NCI-H82 treated with DMSO at 0.1 percent for 48 hours (cell line): ENCODE data around the gene MACROD1.
A peak's percentile ranks its signal among the peaks of the same experiment; 100 is the strongest.

Source experiments
- DNase-seq: peaks from one replicate; lab custom pipeline; 2025; ENCODE audit not compliant: unreplicated experiment; lab: John Stamatoyannopoulos, UW

The MACROD1 gene

DNA sequence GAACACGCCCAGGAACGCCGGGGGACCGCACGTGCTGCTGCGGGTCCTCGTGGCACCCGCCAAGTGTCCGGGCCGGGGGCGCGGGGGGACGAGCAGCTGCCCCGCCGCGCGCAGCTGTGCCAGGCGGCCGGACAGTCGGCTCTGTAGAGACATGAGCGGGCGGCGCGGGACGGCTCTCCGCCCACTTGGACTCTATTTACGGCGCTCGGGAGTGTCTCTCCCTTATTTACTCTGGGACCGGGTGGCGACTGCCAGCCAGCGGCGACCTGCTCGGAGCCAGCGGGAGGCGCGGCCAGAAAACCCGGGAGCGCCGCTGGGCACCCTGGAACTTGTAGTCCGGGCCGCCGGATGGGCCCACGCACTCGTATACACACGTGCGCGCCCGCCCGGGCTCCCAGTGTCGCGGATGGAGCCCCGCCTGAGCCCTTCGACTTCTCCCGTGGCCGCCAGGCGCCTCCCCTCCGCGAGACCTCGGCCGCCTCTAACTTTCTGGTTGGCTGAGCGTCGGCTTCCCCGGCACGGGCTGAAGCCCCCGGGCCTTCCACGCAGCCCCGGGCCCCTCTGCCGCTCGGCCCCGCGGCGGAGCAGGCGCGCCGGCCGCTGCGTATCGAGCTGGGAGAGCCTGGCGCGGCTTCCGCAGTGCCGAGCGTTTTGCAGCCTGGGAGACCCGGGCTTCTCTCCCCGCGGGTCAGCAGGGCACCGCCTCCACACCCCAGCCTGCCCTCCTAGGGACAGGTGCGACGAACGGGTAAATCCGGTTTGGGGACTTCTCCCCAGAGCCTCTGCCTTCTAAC lies at the start of gene MACROD1:
MACROD1 (minus strand) TSS at position 272 of the 794 bp plus-strand sequence; CDS start at position 153, 119 bp downstream.
- DNase-seq = peak; percentile 29

GRCh38 chr11:64211181-64211872 lies 45.4 kb upstream of the MACROD1 start:
- DNase-seq = no peak

DNA sequence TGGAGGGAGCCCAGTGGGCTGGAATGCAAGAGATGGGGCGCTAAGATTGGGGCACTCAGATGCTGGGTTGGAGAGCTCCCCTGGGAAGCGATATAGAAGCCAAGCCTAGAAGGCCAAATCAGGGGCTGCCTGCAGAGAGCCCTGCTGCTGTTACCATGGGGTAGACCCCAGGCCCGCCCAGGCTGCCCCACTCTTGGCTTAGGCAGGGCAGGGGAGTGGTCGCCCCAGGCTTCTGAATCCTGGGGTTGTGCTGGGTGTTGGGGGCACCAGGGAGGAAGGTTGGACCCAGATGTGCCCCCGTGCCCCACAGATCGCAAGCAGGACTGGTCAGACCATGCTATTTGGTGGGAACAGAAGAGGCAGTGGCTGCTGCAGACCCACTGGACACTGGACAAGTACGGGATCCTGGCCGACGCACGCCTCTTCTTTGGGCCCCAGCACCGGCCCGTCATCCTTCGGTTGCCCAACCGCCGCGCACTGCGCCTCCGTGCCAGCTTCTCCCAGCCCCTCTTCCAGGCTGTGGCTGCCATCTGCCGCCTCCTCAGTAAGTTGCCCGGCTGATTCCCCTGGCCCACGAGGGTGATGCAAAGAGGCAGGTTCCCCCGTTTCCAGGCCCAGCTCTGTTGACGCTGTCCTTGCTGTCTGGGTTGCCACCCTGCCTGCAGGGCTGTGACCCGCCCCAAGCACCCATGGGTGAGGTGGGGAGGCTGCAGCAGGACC lies 44.5 kb upstream of the MACROD1 start:
- DNase-seq = no peak

DNA sequence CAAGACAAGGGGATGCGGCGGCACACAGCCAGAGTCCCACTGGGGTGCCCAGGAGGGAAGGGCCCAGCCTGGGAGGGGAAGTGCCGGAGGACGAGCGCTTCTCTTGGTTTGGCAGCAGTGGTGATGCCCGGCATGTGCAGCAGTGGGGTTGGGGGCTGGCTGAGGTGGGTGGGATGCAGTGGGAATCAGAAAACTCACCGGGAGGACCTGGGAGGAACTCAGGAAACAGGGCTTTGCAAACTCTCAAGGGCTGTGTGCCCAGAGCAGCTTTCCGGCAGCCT lies 43.6 kb upstream of the MACROD1 start:
- no peak for DNase-seq

- DNase-seq = no peak
These were observed 43.1 kb upstream of the MACROD1 start for GRCh38 chr11:64208796-64209562.

GRCh38 chr11:64208086-64208795 lies 42.3 kb upstream of the MACROD1 start:
- no peak for DNase-seq

GRCh38 chr11:64207256-64208085 lies 41.6 kb upstream of the MACROD1 start:
- no peak for DNase-seq

- no peak for DNase-seq
These were observed 40.7 kb upstream of the MACROD1 start, which contains the start of gene FERMT3 for GRCh38 chr11:64206457-64207255. TSS of gene FERMT3 (plus strand) at chr11:64206721. CDS start at chr11:64207365, 644 bp downstream.

- DNase-seq = peak; percentile 54
These were observed 38.6 kb upstream of the MACROD1 start for GRCh38 chr11:64204464-64204989.

DNA sequence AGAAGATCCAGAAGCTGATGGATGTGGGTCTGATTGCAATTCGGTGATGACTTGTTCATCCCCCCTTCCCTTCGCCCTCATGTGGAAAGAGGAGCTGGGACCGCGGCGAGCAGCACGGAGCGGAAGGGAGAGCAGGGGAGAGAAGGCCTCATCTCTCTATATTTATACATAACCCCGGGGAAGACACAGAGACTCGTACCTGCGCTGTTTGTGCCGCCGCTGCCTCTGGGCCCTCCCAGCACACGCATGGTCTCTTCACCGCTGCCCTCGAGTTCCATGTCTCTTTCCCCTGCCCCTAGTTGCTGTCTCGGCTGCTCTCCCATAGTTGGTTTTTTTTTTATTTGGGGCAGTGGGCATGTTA lies 38.1 kb upstream of the MACROD1 start:
- DNase-seq = no peak

DNA sequence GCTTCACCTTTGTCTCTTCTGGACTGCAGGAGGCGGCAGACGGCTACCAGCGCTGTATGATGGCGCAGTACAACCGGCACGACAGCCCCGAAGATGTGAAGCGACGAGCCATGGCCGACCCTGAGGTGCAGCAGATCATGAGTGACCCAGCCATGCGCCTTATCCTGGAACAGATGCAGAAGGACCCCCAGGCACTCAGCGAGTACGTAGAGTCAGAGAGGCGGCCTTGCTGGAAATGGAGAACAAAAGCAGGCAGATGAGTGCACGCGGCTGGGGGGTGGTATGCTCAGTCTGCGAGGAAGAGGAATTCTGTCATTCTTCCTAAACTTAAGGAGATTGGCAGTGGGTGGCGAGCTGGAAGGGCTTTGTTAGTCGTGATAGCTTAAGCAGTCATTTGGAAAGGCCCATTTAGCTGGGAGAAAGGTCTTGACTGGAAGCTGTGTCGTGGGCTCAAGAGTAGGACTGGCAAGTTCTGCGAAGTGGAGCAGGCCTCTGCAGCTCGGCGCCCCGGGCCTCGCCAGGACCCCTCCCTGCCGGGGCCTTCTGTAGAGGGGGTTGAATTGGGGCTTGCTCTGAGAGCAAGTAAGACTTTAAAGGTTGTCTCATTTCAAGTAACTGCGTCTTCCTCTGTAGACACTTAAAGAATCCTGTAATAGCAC lies 37.6 kb upstream of the MACROD1 start:
- DNase-seq = no peak

DNA sequence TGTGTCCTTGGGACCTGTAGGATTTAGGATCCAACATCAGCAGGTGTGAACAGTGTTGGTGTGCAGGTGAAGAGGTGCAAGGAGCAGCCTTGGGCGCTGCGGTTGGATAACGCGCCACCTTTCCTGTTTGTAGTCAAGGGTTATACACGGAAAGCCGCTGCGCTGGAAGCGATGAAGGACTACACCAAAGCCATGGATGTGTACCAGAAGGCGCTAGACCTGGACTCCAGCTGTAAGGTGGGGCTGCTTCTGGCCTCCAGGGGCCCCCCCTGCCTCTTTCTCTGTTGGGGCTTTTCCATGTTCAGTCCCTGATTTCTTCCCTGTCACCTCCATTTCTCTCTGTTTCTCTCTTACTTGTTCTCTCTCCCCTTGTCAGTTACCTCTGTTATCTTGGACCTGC lies 37.1 kb upstream of the MACROD1 start:
- no peak for DNase-seq

GRCh38 chr11:64201543-64201942 lies 35.6 kb upstream of the MACROD1 start:
- DNase-seq = no peak

DNA sequence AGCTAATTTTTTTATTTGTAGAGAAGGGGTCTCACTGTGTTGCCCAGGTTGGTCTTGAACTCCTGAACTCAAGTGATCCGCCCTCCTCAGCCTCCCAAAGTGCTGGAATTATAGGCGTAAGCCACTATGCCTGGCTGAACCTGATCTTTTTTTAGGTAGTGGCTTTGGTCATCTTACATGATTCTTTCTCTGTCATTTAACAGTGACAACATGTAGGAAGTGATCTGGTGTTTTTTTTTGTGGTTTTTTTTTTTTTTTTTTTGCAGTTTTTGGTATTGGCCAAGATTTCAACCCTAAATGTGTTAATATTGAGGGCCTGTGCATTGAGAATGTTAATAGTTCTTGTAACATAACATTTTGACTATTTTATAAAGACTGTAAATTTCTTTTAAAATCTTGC lies 32.6 kb upstream of the MACROD1 start:
- no peak for DNase-seq

DNA sequence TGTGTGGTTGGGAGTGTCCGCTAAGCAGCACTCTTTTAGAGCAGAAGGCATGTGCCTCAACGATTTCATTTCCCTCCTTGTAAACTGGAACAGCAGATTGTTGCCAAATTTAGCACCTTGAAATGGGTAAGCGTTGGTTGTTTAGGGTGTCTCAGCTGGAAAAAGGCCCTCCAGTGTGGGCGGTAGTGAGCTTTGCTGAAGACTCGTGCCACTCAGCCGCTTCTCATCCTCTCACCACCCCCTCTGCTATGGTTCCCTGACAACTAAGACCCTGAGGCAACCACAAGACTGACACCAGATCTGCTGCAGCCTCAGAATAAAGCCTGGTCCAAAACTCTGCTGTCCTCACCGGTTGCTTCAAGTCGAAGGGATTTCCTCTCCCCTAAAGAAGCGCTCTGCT lies 30.7 kb upstream of the MACROD1 start:
- DNase-seq = no peak

DNA sequence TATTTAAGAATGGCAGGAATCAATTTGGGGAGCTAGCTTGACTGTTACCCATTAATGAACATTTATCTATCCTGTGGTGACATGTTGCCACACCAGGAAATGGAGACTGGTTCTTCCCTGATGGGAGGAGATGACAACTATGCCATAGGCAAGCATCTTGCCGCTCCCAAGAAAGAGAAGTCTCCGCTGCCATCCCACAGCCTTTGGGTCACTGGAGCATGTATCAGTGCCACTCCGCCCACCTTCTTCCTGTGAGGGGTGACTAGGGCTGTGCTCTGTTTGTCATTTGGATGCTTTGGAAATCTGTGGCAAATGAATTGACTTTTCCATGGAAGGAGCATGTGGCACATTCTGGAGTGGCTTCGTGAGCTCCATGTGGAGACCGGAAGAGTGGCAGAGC lies 26.5 kb upstream of the MACROD1 start:
- no peak for DNase-seq

DNA sequence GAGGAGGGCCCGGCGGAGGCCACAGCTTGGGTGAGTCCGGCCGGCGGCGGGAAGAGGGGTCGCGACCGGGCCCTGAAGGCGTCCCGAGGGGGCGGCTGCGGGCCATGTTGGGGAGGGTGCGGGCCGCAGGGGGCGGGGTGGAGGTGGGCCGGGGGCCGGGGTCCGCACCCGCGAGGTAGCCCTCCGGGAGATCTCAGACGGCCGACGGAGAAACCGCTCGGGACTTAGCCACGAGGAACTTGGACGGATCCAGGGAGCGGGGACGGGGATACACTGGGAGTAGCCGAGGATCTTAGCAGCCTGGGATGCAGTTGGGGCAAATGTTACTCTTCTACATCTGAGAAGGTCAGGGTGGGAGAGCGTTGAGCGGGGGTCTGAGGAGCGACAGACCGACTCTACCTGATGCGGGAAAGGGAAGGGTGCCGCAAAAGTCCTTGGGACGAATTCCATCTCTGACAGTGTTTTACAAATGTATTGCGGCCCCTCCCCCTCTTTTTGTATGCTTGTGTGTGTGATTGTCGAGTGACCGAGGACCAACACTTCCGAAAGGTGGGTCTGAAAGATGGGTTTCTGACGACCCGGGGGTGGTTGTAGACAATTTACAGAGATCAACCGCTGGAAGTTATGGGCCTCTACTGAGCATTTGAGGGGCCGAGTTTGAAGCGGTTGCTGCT lies 20.7 kb upstream of the MACROD1 start:
- DNase-seq = no peak
